Activated gamma-delta T cell treated with anti-CD3 and anti-CD28 coated beads, Interleukin-2, amount 50 U/mL, for 16 hours (primary cell): ENCODE data around the gene ZNF79.

ENCODE experiments used
- DNase-seq: peaks from one replicate; pipeline ENCODE4 v3.0.0-alpha.2; 2020; ENCODE audit warnings: low read depth

The ZNF79 gene

GRCh38 chr9:127423934-127424675 is at the start of gene ZNF79:
TSS of gene ZNF79 (plus strand) at chr9:127424382. CDS start at chr9:127424788, 406 bp downstream.
- peak; percentile 87 for DNase-seq

DNA sequence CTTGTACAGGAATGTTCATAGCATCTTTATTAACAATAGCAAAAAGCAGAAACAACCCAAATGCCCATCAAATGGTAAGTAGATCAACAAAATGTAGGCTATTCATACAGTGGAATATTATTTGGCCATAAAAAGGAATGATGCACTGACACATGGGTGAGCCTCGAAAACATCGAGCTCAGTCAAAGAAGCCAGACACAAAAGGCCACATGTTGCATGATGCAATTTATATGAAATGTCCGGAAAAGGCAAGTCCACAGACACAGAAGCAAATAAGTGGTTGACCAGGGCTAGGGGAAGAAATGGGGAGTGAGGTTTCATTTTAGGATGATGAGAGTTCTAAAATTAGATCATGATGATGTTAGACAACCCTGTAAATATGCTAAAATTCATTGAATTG is 43.7 kb upstream of the ZNF79 start:
- DNase-seq: no peak

DNA sequence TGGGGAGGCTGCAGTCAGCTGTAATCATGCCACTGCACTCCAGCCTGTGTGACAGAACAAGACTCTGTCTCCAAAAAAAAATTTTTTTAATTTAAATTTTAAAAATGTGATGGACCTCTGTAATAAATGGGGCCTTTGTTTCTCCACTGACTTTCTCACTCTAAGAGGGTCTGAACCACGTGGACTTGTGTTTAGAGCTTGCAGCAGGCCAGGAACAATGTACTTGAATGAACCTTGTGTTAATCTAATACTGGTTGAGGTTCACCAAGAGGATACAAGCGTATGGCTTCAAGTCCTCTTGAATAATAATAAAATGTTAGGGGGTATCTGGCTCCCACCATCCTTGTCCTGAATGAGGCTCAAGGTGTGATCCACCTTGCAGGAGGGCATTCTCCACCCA is 41.6 kb upstream of the ZNF79 start:
- no peak for DNase-seq

DNA sequence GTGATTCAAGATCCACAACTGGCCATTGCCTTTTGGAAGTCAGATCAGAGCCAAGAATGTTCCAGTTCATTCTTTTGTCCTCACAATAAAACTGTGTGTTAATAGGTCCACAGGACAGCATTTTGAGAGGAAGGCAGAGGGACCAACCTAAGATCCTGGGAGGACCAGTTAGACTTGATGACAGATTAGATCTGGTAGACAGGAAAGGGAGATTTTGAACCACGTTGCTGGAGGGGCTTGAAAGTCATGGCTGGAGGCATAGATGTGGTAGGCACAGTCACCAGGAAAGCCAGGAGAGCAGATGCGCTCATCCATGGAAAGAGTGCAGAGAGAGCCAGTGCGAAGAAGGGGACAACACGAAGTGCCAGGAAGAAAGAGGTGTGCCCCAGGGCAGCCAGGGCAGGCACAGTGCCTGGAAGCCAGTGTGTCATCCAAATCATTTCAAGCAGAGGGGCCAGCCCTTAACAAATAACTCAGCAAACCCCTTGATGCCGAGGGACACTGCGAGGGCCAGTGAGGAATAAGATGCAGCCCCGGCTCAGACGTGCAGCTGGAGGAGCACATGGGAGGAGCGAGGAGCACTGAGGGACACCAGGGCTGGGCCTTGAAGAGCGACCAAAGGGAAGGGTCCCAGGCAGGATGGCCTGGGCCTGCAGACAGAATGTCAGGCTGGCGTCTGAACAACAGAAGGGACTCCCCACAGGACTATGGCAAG is 40.0 kb upstream of the ZNF79 start:
- no peak for DNase-seq

DNA sequence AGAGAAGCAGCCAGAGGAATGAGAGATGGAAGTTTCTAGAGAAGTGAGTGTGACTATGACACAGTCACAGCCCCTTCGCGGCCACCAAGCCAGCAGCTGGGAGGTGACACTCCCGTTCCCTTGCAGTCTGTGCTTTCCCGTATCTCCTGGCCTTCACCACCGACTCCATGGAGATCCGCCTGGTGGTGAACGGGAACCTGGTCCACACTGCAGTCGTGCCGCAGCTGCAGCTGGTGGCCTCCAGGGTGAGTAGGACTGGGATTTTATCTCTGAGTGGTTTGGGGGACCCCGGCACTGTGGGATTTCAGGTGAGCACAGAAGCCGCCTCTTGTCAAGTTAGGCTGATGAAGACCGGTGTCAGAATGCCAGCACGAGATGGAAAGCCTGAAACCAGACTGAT is 39.3 kb upstream of the ZNF79 start:
- DNase-seq: no peak

DNA sequence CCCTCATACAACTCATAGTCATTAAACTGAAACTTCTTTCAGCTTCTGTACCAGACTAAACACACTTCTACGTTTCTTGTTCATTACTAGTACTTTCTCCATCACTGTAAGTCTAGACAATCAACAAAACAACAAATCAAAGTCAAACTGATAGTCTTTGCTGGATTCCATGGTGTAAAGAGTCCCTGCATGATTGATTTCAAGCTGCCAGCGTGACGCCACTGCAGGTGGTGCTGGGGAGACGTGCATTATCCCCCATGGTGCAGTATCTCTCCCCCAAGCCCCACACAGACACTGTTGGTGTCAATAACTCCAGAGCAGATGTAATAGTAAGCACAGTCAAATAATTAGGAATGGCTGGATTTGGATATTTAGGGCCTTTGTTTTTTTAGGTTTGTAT is 37.9 kb upstream of the ZNF79 start:
- DNase-seq: no peak

DNA sequence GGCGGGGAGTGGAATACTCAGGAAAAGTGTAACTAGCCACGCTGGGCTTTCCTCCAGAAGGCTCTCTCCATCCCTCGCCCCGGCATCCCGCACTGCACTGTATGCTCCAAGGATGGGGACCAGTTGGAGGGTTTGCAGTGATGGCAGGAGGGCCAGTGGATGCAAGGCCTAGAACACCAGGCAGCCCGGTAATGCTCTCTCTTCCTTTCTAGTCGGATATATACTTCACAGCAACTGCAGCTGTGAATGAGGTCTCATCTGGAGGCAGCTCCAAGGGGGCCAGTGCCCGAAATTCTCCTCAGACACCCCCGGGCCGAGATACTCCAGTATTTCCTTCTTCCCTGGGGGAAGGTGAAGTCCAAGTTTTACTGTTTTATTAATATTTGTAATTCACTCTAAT is 37.2 kb upstream of the ZNF79 start:
- DNase-seq: no peak

DNA sequence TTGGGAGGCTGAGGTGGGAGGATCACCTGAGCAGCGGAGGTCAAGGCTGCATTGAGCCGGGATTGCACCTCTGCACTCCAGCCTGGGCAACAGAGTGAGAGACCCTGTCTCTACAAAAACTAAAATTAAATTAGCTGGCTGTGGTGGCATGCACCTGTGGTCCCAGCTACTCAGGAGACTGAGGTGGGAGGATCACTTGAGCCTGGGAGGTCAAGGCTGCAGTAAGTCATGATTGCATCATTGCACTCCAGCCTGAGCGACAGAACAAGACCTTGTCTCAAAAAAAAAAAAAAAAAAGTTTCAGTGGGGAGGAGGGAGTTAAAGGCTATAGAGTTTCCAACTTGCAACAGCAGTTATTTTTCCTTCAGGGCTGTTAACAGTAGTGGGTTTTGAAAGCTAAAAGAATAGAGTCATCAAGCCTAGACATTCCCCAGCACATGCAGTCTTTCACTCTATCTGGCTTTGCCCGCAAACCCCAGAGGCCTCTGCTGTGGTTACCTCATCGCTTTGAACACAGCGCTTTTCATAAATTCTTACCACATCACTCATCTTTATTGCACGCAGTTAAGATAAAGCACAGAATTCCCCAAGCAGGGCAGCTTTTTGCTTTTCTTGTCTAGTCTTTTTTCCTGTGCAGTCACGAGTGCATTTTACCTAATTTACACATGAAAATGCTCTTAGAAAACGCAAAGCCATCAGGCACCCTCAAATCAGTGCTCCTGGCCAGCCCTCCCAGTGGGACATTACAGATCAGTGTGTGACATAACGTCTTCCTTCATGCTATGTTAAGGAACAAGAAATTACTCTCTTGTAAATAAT is 35.9 kb upstream of the ZNF79 start:
- DNase-seq: peak; percentile 71

DNA sequence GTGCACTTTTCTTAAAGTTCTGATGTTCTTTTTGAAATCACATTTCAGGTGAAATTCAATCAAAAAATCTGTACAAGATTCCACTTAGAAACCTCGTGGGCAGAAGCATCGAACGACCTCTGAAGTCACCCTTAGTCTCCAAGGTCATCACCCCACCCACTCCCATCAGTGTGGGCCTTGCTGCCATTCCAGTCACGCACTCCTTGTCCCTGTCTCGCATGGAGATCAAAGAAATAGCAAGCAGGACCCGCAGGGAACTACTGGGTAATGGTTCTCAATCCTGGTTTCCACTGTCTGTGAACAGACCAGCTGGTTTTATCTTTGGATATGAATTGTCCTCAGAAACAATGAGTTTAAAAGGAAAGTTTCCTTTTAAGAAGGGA is 35.3 kb upstream of the ZNF79 start:
- DNase-seq: no peak

GRCh38 chr9:127389381-127390247 is 34.6 kb upstream of the ZNF79 start:
- DNase-seq: no peak

GRCh38 chr9:127390248-127390545 is 34.0 kb upstream of the ZNF79 start:
- no peak for DNase-seq

GRCh38 chr9:127390563-127390962 is 33.6 kb upstream of the ZNF79 start:
- no peak for DNase-seq

DNA sequence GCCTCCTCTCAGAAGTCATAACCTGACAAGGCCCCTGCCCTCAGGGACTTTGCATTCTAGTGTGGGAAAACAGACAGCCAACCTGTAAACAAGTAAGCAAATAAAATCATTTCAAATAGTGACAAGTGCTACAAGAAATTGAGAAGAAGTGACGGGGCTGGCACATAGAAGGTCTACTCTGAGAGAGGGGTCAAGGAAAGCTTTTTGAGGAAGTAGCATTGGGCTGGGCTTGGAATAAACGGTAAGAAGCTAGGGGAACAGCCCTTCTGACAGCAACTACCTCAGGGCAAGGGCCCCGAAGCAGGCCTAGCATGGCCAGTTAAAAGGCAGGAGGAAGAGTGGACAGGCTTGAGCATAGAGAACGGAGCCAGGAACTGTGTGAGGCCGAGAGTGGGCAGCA is 32.0 kb upstream of the ZNF79 start:
- DNase-seq: no peak

DNA sequence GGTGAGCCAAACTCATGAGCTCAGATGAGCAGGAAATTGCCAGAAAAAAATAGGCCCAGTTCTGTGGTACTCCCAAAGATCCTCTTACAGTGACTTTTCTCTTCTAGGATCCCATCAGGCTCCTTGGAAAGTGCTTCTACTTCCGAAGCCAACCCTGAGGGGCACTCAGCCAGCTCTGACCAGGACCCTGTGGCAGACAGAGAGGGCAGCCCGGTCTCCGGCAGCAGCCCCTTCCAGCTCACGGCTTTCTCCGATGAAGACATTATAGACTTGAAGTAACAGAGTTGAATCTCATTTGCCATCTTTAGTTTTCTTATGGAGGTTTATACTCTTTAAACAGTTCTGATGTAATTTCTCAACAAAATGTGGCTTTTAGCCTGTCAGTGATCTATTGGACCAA is 31.2 kb upstream of the ZNF79 start:
- no peak for DNase-seq

DNA sequence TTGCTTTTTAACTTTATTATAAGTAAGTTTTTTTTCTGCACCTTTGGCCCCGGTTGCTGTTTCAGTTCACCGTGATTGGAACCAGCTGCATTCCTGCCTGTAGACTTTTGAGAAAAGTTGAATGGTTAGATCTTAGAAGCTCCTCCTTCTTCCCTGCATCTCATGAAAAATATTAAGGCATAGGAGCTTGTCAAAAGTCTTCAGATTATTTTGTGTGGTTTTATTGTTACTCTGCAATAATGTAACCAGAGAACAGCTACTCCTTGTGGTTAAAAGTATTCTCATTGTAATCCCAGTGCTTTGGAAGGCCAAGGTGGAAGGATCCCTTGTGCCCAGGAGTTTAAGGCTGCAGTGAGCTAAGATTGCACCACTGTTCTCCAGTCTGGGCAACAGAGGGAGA is 30.5 kb upstream of the ZNF79 start:
- DNase-seq: no peak

DNA sequence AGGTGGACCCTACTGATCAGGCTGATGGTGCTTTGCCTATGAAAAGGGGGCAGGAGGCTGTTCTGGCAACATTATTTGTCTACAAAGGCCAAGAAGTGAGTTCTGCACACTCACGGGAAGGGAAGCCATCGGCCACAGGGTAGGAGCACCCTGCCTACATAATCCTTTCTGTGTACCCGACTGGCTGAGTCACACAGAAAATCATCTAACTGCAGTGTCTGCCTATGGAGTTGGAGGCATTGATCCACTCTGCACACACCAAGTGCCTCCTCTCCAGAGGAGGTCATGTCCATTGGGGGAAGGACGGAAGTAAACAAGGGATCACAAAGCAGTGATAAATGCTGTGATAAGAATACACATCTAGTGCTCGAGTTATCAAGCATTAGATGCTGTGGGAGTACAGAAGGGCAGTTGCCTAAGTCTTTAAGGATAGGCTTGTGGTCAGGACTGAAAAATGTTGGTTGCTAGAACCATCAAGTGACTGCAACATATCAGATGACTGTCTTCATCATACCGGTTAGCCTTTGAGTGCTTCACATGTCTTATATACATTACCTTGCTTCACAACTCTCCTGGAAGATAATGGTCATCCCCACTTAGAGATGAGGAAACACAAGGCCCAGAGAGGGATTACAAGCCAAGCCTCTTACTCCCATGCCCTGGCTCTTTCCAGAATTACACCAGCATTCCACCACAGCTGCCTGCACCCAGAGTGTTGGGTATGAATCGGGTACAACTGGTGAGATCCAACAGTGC is 28.5 kb upstream of the ZNF79 start:
- no peak for DNase-seq

GRCh38 chr9:127396253-127396807 is 27.9 kb upstream of the ZNF79 start:
- DNase-seq: no peak

DNA sequence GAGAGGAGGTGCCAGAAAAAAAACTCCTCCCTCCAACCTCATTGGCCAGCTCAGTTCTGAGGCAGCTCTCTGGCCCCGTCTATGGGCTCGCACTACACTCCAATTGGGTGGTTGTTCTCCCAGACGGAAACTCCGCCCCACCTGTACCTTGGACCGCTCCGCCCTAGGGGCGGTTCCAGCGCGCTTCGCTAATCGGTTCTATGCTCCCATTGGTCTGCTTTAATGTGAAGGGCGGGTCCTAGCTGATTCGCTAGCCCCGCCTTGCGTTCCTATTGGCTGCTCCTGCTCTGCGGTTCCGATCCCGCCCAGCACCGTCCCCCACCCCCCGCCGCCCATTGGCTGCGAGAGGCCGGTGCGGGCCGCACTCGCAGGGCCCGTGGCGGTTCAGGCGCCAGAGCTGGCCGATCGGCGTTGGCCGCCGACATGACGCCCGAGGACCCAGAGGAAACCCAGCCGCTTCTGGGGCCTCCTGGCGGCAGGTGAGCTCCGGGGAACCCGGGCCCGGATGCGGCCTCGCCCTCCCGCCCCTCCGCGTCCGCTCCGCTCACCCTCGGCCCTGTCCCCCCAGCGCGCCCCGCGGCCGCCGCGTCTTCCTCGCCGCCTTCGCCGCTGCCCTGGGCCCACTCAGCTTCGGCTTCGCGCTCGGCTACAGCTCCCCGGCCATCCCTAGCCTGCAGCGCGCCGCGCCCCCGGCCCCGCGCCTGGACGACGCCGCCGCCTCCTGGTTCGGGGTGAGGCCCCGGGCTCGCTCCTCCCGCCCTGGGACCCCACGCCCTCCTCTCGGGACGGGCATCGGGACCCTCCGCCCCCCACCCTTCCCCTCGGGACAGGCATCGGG is 27.2 kb upstream of the ZNF79 start, which contains the start of gene SLC2A8:
Gene SLC2A8, plus strand, starts transcription at position 362 of the 838 bp plus-strand sequence. Its CDS starts 62 bp downstream, at position 424.
- DNase-seq: peak; percentile 80

GRCh38 chr9:127397646-127398274 is 26.4 kb upstream of the ZNF79 start:
- no peak for DNase-seq

DNA sequence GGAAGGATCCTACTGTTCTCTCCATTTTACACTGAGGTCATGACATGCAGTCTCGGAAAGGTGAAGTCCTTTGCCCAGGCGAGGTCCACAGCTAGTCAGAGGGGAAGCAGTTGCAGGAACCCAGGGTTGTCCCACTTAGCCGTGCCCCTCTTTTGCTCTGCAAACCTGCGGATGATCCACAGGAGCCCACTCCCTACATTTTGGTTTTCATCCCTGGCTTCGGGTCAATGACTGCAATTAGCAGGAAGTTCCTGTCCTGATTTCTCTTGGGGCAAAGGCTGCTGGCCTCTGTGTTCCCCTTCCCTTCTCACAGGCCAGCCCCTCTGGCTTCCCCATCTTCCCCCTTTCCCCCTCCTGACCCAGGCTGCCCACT is 25.9 kb upstream of the ZNF79 start:
- no peak for DNase-seq
